GM23338 (cell line): ENCODE measurements around the gene TNNT2.

Experiments used
- CREB1 ChIP-seq: fragments of 250-450 bp; sonication (Bioruptor Pico); IDR thresholded peaks from 2 replicates; pipeline ENCODE4 v1.5.0; 2020; ENCODE audit warnings: low read depth, mild to moderate bottlenecking, moderate library complexity
- EZH2 ChIP-seq: fragments of 200-600 bp; sonication (generic); IDR thresholded peaks from one replicate; pipeline ENCODE4 v1.8.0; 2017; ENCODE audit warnings: antibody characterized with exemption, mild to moderate bottlenecking, low read depth; ENCODE audit not compliant: unreplicated experiment
- EZH2phosphoT487 ChIP-seq: fragments of 200-600 bp; sonication (generic); IDR thresholded peaks from one replicate; pipeline ENCODE4 v1.8.1; 2018; ENCODE audit warnings: antibody characterized with exemption; ENCODE audit not compliant: unreplicated experiment
- JUNB ChIP-seq: IDR thresholded peaks from one replicate; pipeline ENCODE4 v1.6.1; 2016; ENCODE audit warnings: antibody characterized with exemption; ENCODE audit not compliant: unreplicated experiment
- NANOG ChIP-seq: IDR thresholded peaks from 2 replicates; pipeline ENCODE4 v1.6.1; 2016; ENCODE audit warnings: antibody characterized with exemption, borderline replicate concordance
- POLR2AphosphoS5 ChIP-seq: IDR thresholded peaks from 2 replicates; pipeline ENCODE4 v1.6.1; 2016; ENCODE audit warnings: antibody characterized with exemption, low read depth
- STAT1 ChIP-seq: IDR thresholded peaks from one replicate; pipeline ENCODE4 v1.6.1; 2016; ENCODE audit warnings: antibody characterized with exemption; ENCODE audit not compliant: unreplicated experiment
- ZNF114 ChIP-seq: fragments of 250-450 bp; sonication (Bioruptor Pico); IDR thresholded peaks from 2 replicates; pipeline ENCODE4 v1.5.0; 2020; ENCODE audit warnings: mild to moderate bottlenecking, moderate library complexity
- ZNF331 ChIP-seq: fragments of 250-450 bp; sonication (Bioruptor Pico); IDR thresholded peaks from 2 replicates; pipeline ENCODE4 v1.5.0; 2020; ENCODE audit warnings: low read depth, mild to moderate bottlenecking, moderate library complexity
- TF ChIP-seq, protein P1 (sequence below), 2 experiments: fragments of 200-600 bp in 1 of 2; sonication (generic) in 1 of 2; conservative IDR thresholded peaks; 2 replicates each; pipeline versions ENCODE4 v1.5.1 to v1.6.1; 2016 to 2017; ENCODE audit warnings: antibody characterized with exemption in 2 of 2, low read depth in 2 of 2, mild to moderate bottlenecking in 2 of 2, moderate library complexity in 1 of 2
- TF ChIP-seq, protein P2 (sequence below): IDR thresholded peaks from one replicate; pipeline ENCODE4 v1.6.1; 2018; ENCODE audit warnings: antibody characterized with exemption; ENCODE audit not compliant: unreplicated experiment
- TF ChIP-seq, protein P3 (sequence below): IDR thresholded peaks from 2 replicates; pipeline ENCODE4 v1.6.1; 2016; ENCODE audit warnings: antibody characterized with exemption

DNA sequence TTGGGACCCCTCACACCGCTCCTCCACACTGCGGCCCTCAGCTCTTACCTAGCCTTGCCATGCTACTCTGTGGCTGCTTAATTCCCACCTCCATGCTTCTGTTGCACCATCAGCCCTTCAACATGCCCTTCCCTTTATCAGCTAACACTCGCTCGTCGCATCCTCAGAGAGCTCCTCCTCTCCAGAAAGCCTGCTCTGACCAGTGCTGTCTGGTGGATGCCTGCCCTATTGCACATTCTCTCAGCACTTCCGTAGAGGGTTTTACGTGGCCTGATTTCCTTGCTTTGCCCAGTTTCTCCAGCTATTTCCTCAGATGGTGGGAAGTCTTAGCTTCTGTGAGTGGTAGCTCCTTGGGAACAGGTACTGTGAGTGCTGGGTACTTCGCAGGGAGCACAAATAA lies 32.0 kb upstream of the TNNT2 start:
- TF ChIP-seq, protein P1, sequence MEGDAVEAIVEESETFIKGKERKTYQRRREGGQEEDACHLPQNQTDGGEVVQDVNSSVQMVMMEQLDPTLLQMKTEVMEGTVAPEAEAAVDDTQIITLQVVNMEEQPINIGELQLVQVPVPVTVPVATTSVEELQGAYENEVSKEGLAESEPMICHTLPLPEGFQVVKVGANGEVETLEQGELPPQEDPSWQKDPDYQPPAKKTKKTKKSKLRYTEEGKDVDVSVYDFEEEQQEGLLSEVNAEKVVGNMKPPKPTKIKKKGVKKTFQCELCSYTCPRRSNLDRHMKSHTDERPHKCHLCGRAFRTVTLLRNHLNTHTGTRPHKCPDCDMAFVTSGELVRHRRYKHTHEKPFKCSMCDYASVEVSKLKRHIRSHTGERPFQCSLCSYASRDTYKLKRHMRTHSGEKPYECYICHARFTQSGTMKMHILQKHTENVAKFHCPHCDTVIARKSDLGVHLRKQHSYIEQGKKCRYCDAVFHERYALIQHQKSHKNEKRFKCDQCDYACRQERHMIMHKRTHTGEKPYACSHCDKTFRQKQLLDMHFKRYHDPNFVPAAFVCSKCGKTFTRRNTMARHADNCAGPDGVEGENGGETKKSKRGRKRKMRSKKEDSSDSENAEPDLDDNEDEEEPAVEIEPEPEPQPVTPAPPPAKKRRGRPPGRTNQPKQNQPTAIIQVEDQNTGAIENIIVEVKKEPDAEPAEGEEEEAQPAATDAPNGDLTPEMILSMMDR (conservative IDR thresholded peaks at IDR 0.05; ENCODE audit: low read depth in 2 of 2): no peak
- TF ChIP-seq EZH2: no peak
- TF ChIP-seq JUNB: no peak
- no peak for TF ChIP-seq EZH2phosphoT487
- no peak for TF ChIP-seq ZNF331 (CRISPR knock-in tag)
- TF ChIP-seq, protein P2, sequence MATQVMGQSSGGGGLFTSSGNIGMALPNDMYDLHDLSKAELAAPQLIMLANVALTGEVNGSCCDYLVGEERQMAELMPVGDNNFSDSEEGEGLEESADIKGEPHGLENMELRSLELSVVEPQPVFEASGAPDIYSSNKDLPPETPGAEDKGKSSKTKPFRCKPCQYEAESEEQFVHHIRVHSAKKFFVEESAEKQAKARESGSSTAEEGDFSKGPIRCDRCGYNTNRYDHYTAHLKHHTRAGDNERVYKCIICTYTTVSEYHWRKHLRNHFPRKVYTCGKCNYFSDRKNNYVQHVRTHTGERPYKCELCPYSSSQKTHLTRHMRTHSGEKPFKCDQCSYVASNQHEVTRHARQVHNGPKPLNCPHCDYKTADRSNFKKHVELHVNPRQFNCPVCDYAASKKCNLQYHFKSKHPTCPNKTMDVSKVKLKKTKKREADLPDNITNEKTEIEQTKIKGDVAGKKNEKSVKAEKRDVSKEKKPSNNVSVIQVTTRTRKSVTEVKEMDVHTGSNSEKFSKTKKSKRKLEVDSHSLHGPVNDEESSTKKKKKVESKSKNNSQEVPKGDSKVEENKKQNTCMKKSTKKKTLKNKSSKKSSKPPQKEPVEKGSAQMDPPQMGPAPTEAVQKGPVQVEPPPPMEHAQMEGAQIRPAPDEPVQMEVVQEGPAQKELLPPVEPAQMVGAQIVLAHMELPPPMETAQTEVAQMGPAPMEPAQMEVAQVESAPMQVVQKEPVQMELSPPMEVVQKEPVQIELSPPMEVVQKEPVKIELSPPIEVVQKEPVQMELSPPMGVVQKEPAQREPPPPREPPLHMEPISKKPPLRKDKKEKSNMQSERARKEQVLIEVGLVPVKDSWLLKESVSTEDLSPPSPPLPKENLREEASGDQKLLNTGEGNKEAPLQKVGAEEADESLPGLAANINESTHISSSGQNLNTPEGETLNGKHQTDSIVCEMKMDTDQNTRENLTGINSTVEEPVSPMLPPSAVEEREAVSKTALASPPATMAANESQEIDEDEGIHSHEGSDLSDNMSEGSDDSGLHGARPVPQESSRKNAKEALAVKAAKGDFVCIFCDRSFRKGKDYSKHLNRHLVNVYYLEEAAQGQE: no peak
- TF ChIP-seq CREB1 (CRISPR knock-in tag): no peak
- TF ChIP-seq POLR2AphosphoS5: no peak
- TF ChIP-seq, protein P3, sequence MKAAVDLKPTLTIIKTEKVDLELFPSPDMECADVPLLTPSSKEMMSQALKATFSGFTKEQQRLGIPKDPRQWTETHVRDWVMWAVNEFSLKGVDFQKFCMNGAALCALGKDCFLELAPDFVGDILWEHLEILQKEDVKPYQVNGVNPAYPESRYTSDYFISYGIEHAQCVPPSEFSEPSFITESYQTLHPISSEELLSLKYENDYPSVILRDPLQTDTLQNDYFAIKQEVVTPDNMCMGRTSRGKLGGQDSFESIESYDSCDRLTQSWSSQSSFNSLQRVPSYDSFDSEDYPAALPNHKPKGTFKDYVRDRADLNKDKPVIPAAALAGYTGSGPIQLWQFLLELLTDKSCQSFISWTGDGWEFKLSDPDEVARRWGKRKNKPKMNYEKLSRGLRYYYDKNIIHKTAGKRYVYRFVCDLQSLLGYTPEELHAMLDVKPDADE: no peak
- TF ChIP-seq NANOG: no peak
- TF ChIP-seq ZNF114 (CRISPR knock-in tag): no peak
- TF ChIP-seq STAT1: no peak
